ENCODE results near the gene GRAMD2A.

The GRAMD2A gene

DNA sequence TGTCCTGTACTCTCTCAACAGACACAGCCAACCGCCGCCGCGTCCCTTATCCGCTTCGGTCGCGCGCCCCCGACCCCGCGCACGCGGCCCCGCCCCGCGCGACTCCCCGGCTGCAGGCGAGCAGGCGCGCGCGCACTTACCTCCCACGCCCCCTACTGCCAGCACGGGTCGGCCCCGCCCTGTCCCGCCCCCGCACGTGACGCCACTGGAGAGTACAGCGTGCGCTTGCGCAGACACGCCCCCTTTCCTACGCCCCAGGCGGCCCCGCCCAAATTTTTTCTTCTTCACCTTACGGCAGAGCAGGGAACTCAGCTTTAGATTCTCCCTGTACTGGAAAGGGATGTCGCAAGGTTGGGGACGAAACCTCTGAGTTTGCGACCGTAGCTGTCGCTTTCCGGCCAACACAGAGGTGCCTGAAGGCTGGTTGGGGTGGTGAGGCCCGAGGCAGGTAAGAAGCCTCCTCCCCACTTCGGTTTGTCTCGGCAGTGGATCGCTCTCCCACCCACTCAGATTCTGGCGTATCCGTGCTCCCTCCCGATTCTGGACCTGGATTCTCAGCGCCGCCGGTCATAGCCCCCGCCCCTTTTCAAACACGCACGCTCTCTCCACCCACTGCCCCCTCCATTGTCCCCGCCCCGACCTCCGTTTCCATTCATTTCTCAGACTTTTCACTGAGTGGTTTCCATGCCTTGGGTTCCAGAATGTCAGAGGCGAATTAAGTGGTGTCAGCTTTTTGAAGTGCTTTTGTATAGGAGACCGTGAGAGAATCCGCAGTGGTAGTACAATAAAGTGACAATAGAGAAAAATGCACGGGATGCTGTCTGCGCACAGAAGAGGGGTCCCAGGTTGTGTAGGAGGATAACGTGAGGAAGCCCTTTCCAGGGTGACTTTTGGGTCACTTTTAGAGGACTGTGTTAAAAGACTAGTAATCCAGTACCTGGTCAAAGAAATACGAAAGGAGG, 79.3 kb downstream of the GRAMD2A start, which contains the start of the genes MYO9A and SENP8:
TSS of gene MYO9A (minus strand) at position 134 of the 962 bp plus-strand sequence. CDS start 71,587 bp downstream, outside the sequence.
TSS of gene SENP8 (plus strand) at position 387 of the 962 bp plus-strand sequence. CDS start 21,221 bp downstream, outside the sequence.
- no peak for TF ChIP-seq EZH2phosphoT487 (conservative IDR thresholded peaks at IDR 0.05; ENCODE audit: low read length)
- TF ChIP-seq, protein P1, sequence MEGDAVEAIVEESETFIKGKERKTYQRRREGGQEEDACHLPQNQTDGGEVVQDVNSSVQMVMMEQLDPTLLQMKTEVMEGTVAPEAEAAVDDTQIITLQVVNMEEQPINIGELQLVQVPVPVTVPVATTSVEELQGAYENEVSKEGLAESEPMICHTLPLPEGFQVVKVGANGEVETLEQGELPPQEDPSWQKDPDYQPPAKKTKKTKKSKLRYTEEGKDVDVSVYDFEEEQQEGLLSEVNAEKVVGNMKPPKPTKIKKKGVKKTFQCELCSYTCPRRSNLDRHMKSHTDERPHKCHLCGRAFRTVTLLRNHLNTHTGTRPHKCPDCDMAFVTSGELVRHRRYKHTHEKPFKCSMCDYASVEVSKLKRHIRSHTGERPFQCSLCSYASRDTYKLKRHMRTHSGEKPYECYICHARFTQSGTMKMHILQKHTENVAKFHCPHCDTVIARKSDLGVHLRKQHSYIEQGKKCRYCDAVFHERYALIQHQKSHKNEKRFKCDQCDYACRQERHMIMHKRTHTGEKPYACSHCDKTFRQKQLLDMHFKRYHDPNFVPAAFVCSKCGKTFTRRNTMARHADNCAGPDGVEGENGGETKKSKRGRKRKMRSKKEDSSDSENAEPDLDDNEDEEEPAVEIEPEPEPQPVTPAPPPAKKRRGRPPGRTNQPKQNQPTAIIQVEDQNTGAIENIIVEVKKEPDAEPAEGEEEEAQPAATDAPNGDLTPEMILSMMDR (IDR thresholded peaks at IDR 0.05; ENCODE audit: insufficient read depth, low read length, poor library complexity, severe bottlenecking) = no peak
- H3K27me3 ChIP-seq (ENCODE audit: low read length) = no peaks in the 10 kb centered on the region
- peaks cover 8% of the 10 kb centered on the region for H4K20me1 ChIP-seq (ENCODE audit: low read depth, low read length)
- no peaks in the 10 kb centered on the region for H3K9me3 ChIP-seq (ENCODE audit: insufficient read depth, low read length)
- H2AFZ ChIP-seq (ENCODE audit: low read depth, low read length, severe bottlenecking) = peak within 1 kb of the TSS; percentile 37
- H3K9me2 ChIP-seq (replicated peaks; ENCODE audit: insufficient read depth, low read length) = no peaks in the 10 kb centered on the region
- H3K4me3 ChIP-seq (ENCODE audit: insufficient read depth, low read length, poor library complexity, severe bottlenecking) = peak within 1 kb of the TSS; percentile 87
- peak within 1 kb of the TSS; percentile 67 for H3K27ac ChIP-seq (ENCODE audit: low read depth, low read length)
- H3F3A ChIP-seq (ENCODE audit: insufficient read depth) = no peaks in the 10 kb centered on the region; the same call in 1 of the 2 replicates
- no peaks in the 10 kb centered on the region for H3K36me3 ChIP-seq (ENCODE audit: low read length)
- H3K9ac ChIP-seq (ENCODE audit: low read length) = peak within 1 kb of the TSS; percentile 75
- peaks cover 40% of the 10 kb centered on the region for H3K79me2 ChIP-seq (ENCODE audit: insufficient read depth, low read length)
- H3K4me2 ChIP-seq (ENCODE audit: low read depth, low read length, poor library complexity, severe bottlenecking) = peak within 1 kb of the TSS; percentile 91

DNA sequence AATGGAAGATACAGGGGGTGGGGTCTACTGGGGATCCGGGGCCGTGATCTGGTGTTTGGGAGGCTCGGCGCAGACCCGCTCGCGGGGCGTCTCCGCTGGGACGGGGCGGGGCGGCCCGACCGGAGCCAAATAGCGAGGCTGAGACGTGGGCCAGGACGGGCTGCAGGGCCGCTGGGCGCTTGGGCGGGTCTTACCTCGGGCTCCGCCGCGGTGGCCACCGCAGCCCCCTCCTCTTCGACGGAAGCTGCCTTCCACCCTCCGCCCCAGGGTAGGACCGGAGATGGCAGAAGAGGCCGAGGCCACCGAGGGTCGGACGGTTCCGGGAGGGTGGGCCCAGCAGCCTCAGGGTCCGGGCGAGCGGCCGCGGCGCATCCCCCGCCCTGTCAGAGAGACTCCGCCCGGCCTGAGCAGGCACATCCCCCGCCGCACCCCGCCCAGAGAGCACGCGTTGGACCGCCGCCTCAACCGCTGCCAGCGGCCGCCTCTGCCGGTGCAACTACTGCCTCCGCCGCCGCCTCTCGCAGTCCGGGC, 80.0 kb downstream of the GRAMD2A start:
- Histone ChIP-seq H3K79me2 (ENCODE audit: insufficient read depth, low read length) (peaks cover 48% of the 10 kb centered on the region), H3K27ac (ENCODE audit: low read depth, low read length) (peak overlapping the region; percentile 67), H3K9me3 (ENCODE audit: insufficient read depth, low read length) (no peaks in the 10 kb centered on the region), H3K4me2 (ENCODE audit: low read depth, low read length, poor library complexity, severe bottlenecking) (peak overlapping the region; percentile 85), H3K36me3 (ENCODE audit: low read length) (no peaks in the 10 kb centered on the region), H3F3A (ENCODE audit: insufficient read depth) (no peaks in the 10 kb centered on the region; the same call in 1 of the 2 replicates), H3K9me2 (replicated peaks; ENCODE audit: insufficient read depth, low read length) (no peaks in the 10 kb centered on the region), H4K20me1 (ENCODE audit: low read depth, low read length) (peaks cover 8% of the 10 kb centered on the region), H2AFZ (ENCODE audit: low read depth, low read length, severe bottlenecking) (no peak overlapping the region), H3K27me3 (ENCODE audit: low read length) (no peaks in the 10 kb centered on the region), H3K4me3 (ENCODE audit: insufficient read depth, low read length, poor library complexity, severe bottlenecking) (peak overlapping the region; percentile 83), H3K9ac (ENCODE audit: low read length) (peak overlapping the region; percentile 75)
- no peak for TF ChIP-seq EZH2phosphoT487 (conservative IDR thresholded peaks at IDR 0.05; ENCODE audit: low read length)
- TF ChIP-seq, protein P1 (IDR thresholded peaks at IDR 0.05; ENCODE audit: insufficient read depth, low read length, poor library complexity, severe bottlenecking) = no peak

DNA sequence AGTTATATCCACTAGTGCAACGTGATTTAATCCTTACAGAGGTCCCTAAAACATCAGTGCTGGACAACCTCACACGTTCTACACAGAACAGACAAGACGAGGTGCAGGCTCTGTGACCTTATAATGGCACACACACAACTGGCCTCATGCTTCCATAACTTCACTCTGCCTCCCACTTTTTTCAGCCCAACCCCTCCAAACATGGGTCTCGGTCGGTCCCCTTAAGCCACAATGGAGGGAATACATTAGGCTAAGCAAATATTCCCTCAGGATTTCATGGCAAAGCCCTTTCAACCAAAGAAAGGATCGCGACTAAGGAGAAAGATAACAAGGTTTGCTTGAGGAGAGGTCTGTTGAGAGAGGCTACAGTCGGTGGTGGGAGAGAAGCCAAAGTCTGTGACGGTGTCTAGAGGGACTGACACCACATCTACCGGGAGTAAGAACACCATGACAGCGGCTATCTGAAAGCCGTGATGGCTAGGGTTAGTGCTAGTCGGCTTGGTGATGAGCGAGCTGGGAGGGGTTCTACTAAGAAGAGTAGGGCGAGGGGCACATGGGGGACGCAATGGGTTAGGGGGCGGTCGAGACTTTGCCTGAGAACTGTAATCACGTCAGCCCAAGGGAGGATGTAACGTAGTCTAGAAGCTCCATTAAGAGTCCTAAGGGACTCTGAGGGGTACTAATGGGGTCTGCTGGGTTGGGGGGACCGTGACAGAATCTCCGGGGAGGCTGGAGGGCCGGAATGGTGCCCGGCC, 80.7 kb downstream of the GRAMD2A start:
- Histone ChIP-seq H3K36me3 (ENCODE audit: low read length) (no peaks in the 10 kb centered on the region), H2AFZ (ENCODE audit: low read depth, low read length, severe bottlenecking) (no peak overlapping the region), H3K4me3 (ENCODE audit: insufficient read depth, low read length, poor library complexity, severe bottlenecking) (peak overlapping the region; percentile 83), H3K9me3 (ENCODE audit: insufficient read depth, low read length) (no peaks in the 10 kb centered on the region), H3K9ac (ENCODE audit: low read length) (peak overlapping the region; percentile 75), H3K4me2 (ENCODE audit: low read depth, low read length, poor library complexity, severe bottlenecking) (peak overlapping the region; percentile 85), H4K20me1 (ENCODE audit: low read depth, low read length) (peaks cover 8% of the 10 kb centered on the region), H3K27ac (ENCODE audit: low read depth, low read length) (peak overlapping the region; percentile 67), H3K79me2 (ENCODE audit: insufficient read depth, low read length) (peaks cover 54% of the 10 kb centered on the region), H3F3A (ENCODE audit: insufficient read depth) (no peaks in the 10 kb centered on the region; the same call in 1 of the 2 replicates), H3K27me3 (ENCODE audit: low read length) (no peaks in the 10 kb centered on the region), H3K9me2 (replicated peaks; ENCODE audit: insufficient read depth, low read length) (no peaks in the 10 kb centered on the region)
- no peak for TF ChIP-seq EZH2phosphoT487 (conservative IDR thresholded peaks at IDR 0.05; ENCODE audit: low read length)
- TF ChIP-seq, protein P1 (IDR thresholded peaks at IDR 0.05; ENCODE audit: insufficient read depth, low read length, poor library complexity, severe bottlenecking) = no peak

Measured in SU-DHL-6 (cell line).